HG03066 (cell line): ENCODE measurements around the gene NRXN2.

Experiments used
- ATAC-seq: cut with Tn5 transposase; IDR thresholded peaks from one replicate; pipeline ENCODE4 v1.9.1; 2021; ENCODE audit warnings: low read depth; ENCODE audit not compliant: unreplicated experiment

Gene NRXN2

GRCh38 chr11:64560139-64560771, 162.7 kb downstream of the NRXN2 start:
- ATAC-seq = no peak

GRCh38 chr11:64559351-64560138, 163.5 kb downstream of the NRXN2 start:
- ATAC-seq = no peak

GRCh38 chr11:64558869-64559268, 164.1 kb downstream of the NRXN2 start:
- no peak for ATAC-seq

GRCh38 chr11:64558065-64558745, 164.8 kb downstream of the NRXN2 start:
- ATAC-seq = no peak

DNA sequence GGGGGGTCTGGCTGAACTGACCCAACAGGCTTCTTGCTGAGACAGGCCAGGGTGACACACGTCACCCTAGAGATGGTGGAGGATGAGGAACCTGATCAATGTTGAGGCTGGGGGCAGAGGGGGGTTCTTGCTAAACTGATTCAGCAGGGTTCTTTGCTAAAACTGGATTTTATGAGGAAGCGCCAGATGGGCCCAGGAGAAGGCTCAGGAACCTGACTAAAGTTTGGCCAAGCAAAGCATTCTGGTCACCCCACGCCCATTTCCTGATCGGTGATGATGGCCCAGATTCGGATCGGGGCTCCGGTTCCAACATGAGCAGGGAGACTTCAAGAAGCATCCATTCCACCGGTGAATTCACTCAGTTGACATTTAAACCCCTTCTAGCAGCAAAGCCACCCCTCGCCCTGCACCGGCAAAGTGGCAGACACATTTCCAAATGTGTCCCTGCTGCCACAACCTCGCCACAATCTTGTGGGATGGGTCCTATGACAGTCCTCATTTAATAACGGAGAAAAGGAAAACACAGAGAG, 166.2 kb downstream of the NRXN2 start:
- no peak for ATAC-seq
